B cell (primary cell): Measurements from ENCODE around the gene SULT1A2. TPM values are rescaled to one million over a fixed set of nuclear protein-coding genes. Genes with fewer than 3 reads are reported as not detected.
"Not testable (repeated sequence)": the region's sequence is repeated elsewhere in the genome, so short reads cannot be mapped to it uniquely, and the experiment has no call there.

Experiments used
- ATAC-seq: fragments of 200-7000 bp; cut with Tn5 transposase; one replicate; pipeline ENCODE4 v1.10.0; 2021; ENCODE audit warnings: low read depth, mild to moderate bottlenecking, moderate number of reproducible peaks, moderate library complexity
- CTCF ChIA-PET: fragments of 350-600 bp; sonication (Branson Sonifier 250); formaldehyde crosslinking; loops from one replicate; lab custom pipeline; 2021; ENCODE audit warnings: antibody characterized with exemption, inconsistent platforms; lab: Charles Lee
- POLR2A ChIA-PET: fragments of 350-600 bp; sonication (Branson Sonifier 250); formaldehyde crosslinking; loops from one replicate; lab custom pipeline; 2021; ENCODE audit warnings: antibody characterized with exemption; lab: Charles Lee
- DNase-seq: peaks from one replicate; pipeline ENCODE4 v3.0.0; 2013
- H2AFZ ChIP-seq: 2 replicates; pipeline ENCODE4 v1.6.1; 2012; ENCODE audit warnings: mild to moderate bottlenecking, low read depth, low read length; ENCODE audit not compliant: insufficient read depth, poor library complexity, severe bottlenecking
- H3K27ac ChIP-seq, 2 donors: 1 replicate in 1 of 2; 2 replicates in 1 of 2; pipeline ENCODE4 v1.5.1; 2012 to 2013; ENCODE audit warnings: low read length in 2 of 2, mild to moderate bottlenecking in 2 of 2, moderate library complexity in 1 of 2
- H3K27me3 ChIP-seq, 4 experiments: fragments of 200-600 bp in 1 of 4; sonication (generic) in 1 of 4; replicated peaks in 1 of 4; 1 replicate in 2 of 4; 2 replicates in 2 of 4; pipeline versions ENCODE4 v1.6.1 to v1.7.0; 2013 to 2016; ENCODE audit warnings: low read length in 3 of 4, mild to moderate bottlenecking in 2 of 4, mixed read lengths in 1 of 4, moderate library complexity in 1 of 4; ENCODE audit not compliant: insufficient read depth in 4 of 4, control insufficient read depth in 3 of 4; ENCODE audit errors: control extremely low read depth in 1 of 4
- H3K36me3 ChIP-seq, 2 experiments: replicated peaks in 1 of 2; 1 replicate in 1 of 2; 2 replicates in 1 of 2; pipeline versions ENCODE4 v1.6.1 to v1.7.1; 2013; ENCODE audit warnings: low read length in 1 of 2; ENCODE audit not compliant: insufficient read depth in 2 of 2, control insufficient read depth in 1 of 2; ENCODE audit errors: control extremely low read depth in 1 of 2, extremely low read depth in 1 of 2
- H3K4me1 ChIP-seq, 2 donors: fragments of 200-600 bp in 1 of 2; sonication (generic) in 1 of 2; 1 replicate in 1 of 2; 2 replicates in 1 of 2; pipeline versions ENCODE4 v1.5.1 to v1.6.1; 2013 to 2017; ENCODE audit warnings: low read length in 2 of 2; ENCODE audit not compliant: control insufficient read depth in 2 of 2, insufficient read depth in 2 of 2
- H3K4me2 ChIP-seq: replicated peaks from 2 replicates; pipeline ENCODE3; 2012; ENCODE audit warnings: mild to moderate bottlenecking, low read depth, low read length; ENCODE audit not compliant: poor library complexity, severe bottlenecking
- H3K4me3 ChIP-seq, 5 experiments: fragments of 200-600 bp in 1 of 5; sonication (generic) in 1 of 5; 1 replicate in 3 of 5; 2 replicates in 2 of 5; pipeline versions ENCODE4 v1.5.1 to v1.7.0; 2011 to 2016; ENCODE audit warnings: low read length in 4 of 5, mild to moderate bottlenecking in 4 of 5, low read depth in 2 of 5, control low read depth in 1 of 5, moderate library complexity in 1 of 5; ENCODE audit not compliant: insufficient read depth in 1 of 5; ENCODE audit errors: control extremely low read depth in 1 of 5, extremely low read depth in 1 of 5
- H3K79me2 ChIP-seq: fragments of 200-600 bp; sonication (generic); one replicate; pipeline ENCODE4 v1.6.0; 2016; ENCODE audit warnings: low read length; ENCODE audit not compliant: control insufficient read depth, insufficient read depth
- H3K9ac ChIP-seq: fragments of 200-600 bp; sonication (generic); 2 replicates; pipeline ENCODE4 v1.6.1; 2017; ENCODE audit warnings: mild to moderate bottlenecking, low read length, moderate library complexity
- H3K9me3 ChIP-seq, 3 donors: one replicate each; pipeline versions ENCODE4 v1.6.1 to v1.7.1; 2013; ENCODE audit warnings: low read length in 2 of 3; ENCODE audit not compliant: control insufficient read depth in 2 of 3, insufficient read depth in 1 of 3; ENCODE audit errors: control extremely low read depth in 1 of 3
- H4K20me1 ChIP-seq: 2 replicates; pipeline ENCODE4 v1.6.0; 2012; ENCODE audit warnings: mild to moderate bottlenecking, low read length; ENCODE audit not compliant: insufficient read depth, control insufficient read depth, poor library complexity, severe bottlenecking
- H3K27ac Mint-ChIP-seq: one replicate; pipeline ENCODE4 v1.8.0; 2021; ENCODE audit warnings: mixed read lengths
- H3K27me3 Mint-ChIP-seq: one replicate; pipeline ENCODE4 v1.8.0; 2021; ENCODE audit warnings: mixed read lengths
- H3K4me1 Mint-ChIP-seq: one replicate; pipeline ENCODE4 v1.8.0; 2021; ENCODE audit warnings: mixed read lengths
- H3K4me3 Mint-ChIP-seq: one replicate; pipeline ENCODE4 v1.8.0; 2021; ENCODE audit warnings: mixed read lengths
- H3K9me3 Mint-ChIP-seq: one replicate; pipeline ENCODE4 v1.8.0; 2022; ENCODE audit warnings: mixed read lengths; ENCODE audit not compliant: insufficient read depth
- WGBS: methylation state at CpG from one replicate; pipeline ENCODE4 v1.1.5; 2013; ENCODE audit warnings: missing lambda C conversion rate; ENCODE audit not compliant: insufficient coverage; 5-methylcytosine and 5-hydroxymethylcytosine counted together
- intact Hi-C: fragments of 100-400 bp; cut with micrococcal nuclease; formaldehyde crosslinking; loops from one replicate; pipeline ENCODE4 v1.10.0; 2022
- polyA plus RNA-seq: library from polyadenylated mRNA; depleted of rRNA; stranded (reverse); fragments of >200 nt; gene quantifications from 2 replicates; pipeline ENCODE4 v1.2.3, GENCODE V29; 2012
- total RNA-seq, 2 donors: library from RNA; stranded (reverse); fragments of 120-200 nt in 1 of 2; gene quantifications; 1 replicate in 1 of 2; 2 replicates in 1 of 2; pipeline versions ENCODE4 v1.2.3 to v1.2.4, GENCODE V29; 2013 to 2022

The SULT1A2 gene
- total and polyA plus RNA-seq, 2 donors (not counting 1 experiment from before 2014, with no cell fraction given): 0.32 TPM; not detected in 1

- H3K27me3 Mint-ChIP-seq, DNase-seq, H3K9me3 Mint-ChIP-seq, H3K79me2 ChIP-seq, CTCF ChIA-PET, H3K4me3 ChIP-seq, H3K36me3 ChIP-seq, H4K20me1 ChIP-seq, H3K4me2 ChIP-seq, H3K4me3 Mint-ChIP-seq, intact Hi-C loops, H3K9me3 ChIP-seq, H3K9ac ChIP-seq, H3K27me3 ChIP-seq, H3K27ac ChIP-seq, H3K4me1 ChIP-seq, POLR2A ChIA-PET, ATAC-seq, H3K27ac Mint-ChIP-seq, H3K4me1 Mint-ChIP-seq, H2AFZ ChIP-seq: not testable (repeated sequence)
- WGBS: no CpG with 5 or more reads among the region's 26 CpGs
Observed at GRCh38 chr16:28613912-28614311, 17.1 kb upstream of the SULT1A2 start.

- intact Hi-C loops, H3K27ac Mint-ChIP-seq: not testable (repeated sequence)
Observed at GRCh38 chr16:28612359-28613280, 15.8 kb upstream of the SULT1A2 start.

More at GRCh38 chr16:28612359-28613280, 15.8 kb upstream of the SULT1A2 start:
- H3K4me3 ChIP-seq, H3K4me1 ChIP-seq, CTCF ChIA-PET, H3K27ac ChIP-seq, H3K27me3 Mint-ChIP-seq, H4K20me1 ChIP-seq, H3K9me3 ChIP-seq, H3K4me3 Mint-ChIP-seq, H3K9me3 Mint-ChIP-seq, POLR2A ChIA-PET, H2AFZ ChIP-seq, H3K36me3 ChIP-seq, H3K4me1 Mint-ChIP-seq, H3K79me2 ChIP-seq, H3K27me3 ChIP-seq, DNase-seq, H3K9ac ChIP-seq, H3K4me2 ChIP-seq: not testable (repeated sequence)
- peak; percentile 78 for ATAC-seq
- WGBS: no CpG with 5 or more reads among the region's 17 CpGs
